ENCODE data around the gene PRSS58. TPM values are rescaled to one million over a fixed set of nuclear protein-coding genes. Genes with fewer than 3 reads are reported as not detected.

Gene PRSS58
- total and polyA plus RNA-seq, 8 donors = not detected

GRCh38 chr7:142301299-142301698, 43.4 kb upstream of the PRSS58 start:
- Histone ChIP-seq H3K9me3 (no peaks in the 10 kb centered on the region), H3K27ac (no peak overlapping the region), H3K4me3 (no peak overlapping the region), H3K36me3 (no peaks in the 10 kb centered on the region), H3K4me1 (no peaks in the 10 kb centered on the region), H3K27me3 (peaks cover 0 to 3% (median 0%) of the 10 kb centered on the region in 3 donors)
- no peak for TF ChIP-seq POLR2AphosphoS5 (IDR thresholded peaks at IDR 0.05)
- TF ChIP-seq EP300 (IDR thresholded peaks at IDR 0.05) = no peak
- TF ChIP-seq CTCF (IDR thresholded peaks at IDR 0.05) = no peak
- 40 to 65% (median 62%) methylated on average over 3 of the region's 3 CpGs for WGBS, 5 donors
- intact Hi-C loops (cut with DNase I; ENCODE audit: low total_unique reads) = no loop called here
- DNase-seq = no peak

- H3K4me3 ChIP-seq = no peak overlapping the region
- intact Hi-C loops (cut with DNase I; ENCODE audit: low total_unique reads) = no loop called here
- no peak overlapping the region for H3K27ac ChIP-seq
- 39 to 61% (median 50%) methylated on average over 3 of the region's 3 CpGs for WGBS, 5 donors
- H3K36me3 ChIP-seq = no peaks in the 10 kb centered on the region
- TF ChIP-seq POLR2AphosphoS5 (IDR thresholded peaks at IDR 0.05) = no peak
- DNase-seq = no peak
- H3K27me3 ChIP-seq = peaks cover 0 to 3% (median 0%) of the 10 kb centered on the region in 3 donors
- no peaks in the 10 kb centered on the region for H3K4me1 ChIP-seq
- no peaks in the 10 kb centered on the region for H3K9me3 ChIP-seq
Observed at GRCh38 chr7:142300689-142301088, 42.8 kb upstream of the PRSS58 start.

GRCh38 chr7:142299237-142299781, 41.5 kb upstream of the PRSS58 start:
- WGBS, 5 donors = 62 to 74% (median 66%) methylated on average over 8 to 10 of the region's 10 CpGs

GRCh38 chr7:142298627-142299026, 40.8 kb upstream of the PRSS58 start:
- Histone ChIP-seq H3K36me3 (no peaks in the 10 kb centered on the region), H3K9me3 (no peaks in the 10 kb centered on the region), H3K27me3 (peaks cover 0 to 3% (median 0%) of the 10 kb centered on the region in 3 donors), H3K27ac (no peak overlapping the region), H3K4me1 (no peaks in the 10 kb centered on the region), H3K4me3 (no peak overlapping the region)
- intact Hi-C loops (cut with DNase I; ENCODE audit: low total_unique reads) = no loop called here
- 45 to 60% (median 53%) methylated on average over 5 of the region's 5 CpGs for WGBS, 5 donors
- no peak for DNase-seq
- TF ChIP-seq EP300 (IDR thresholded peaks at IDR 0.05) (no peak), CTCF (IDR thresholded peaks at IDR 0.05) (no peak), POLR2A (IDR thresholded peaks at IDR 0.05) (no peak), POLR2AphosphoS5 (IDR thresholded peaks at IDR 0.05) (no peak)

More at GRCh38 chr7:142299237-142299781, 41.5 kb upstream of the PRSS58 start:
- Histone ChIP-seq H3K36me3 (no peaks in the 10 kb centered on the region), H3K4me1 (no peaks in the 10 kb centered on the region), H3K27ac (no peak overlapping the region), H3K9me3 (no peaks in the 10 kb centered on the region), H3K27me3 (peaks cover 0 to 3% (median 0%) of the 10 kb centered on the region in 3 donors), H3K4me3 (no peak overlapping the region)
- intact Hi-C loops (cut with DNase I; ENCODE audit: low total_unique reads) = no loop called here
- DNase-seq = no peak
- no peak for TF ChIP-seq POLR2AphosphoS5 (IDR thresholded peaks at IDR 0.05)
- TF ChIP-seq POLR2A (IDR thresholded peaks at IDR 0.05) = no peak
- no peak for TF ChIP-seq EP300 (IDR thresholded peaks at IDR 0.05)
- no peak for TF ChIP-seq CTCF (IDR thresholded peaks at IDR 0.05)

- H3K9me3 ChIP-seq = no peaks in the 10 kb centered on the region
- no peak overlapping the region for H3K4me3 ChIP-seq
- whole genome bisulfite sequencing, 5 donors = 34 to 46% (median 40%) methylated on average over 5 of the region's 5 CpGs
Observed at GRCh38 chr7:142298009-142298408, 40.2 kb upstream of the PRSS58 start.

More at GRCh38 chr7:142298009-142298408, 40.2 kb upstream of the PRSS58 start:
- intact Hi-C loops (cut with DNase I; ENCODE audit: low total_unique reads) = no loop called here
- no peak overlapping the region for H3K27ac ChIP-seq
- TF ChIP-seq CTCF (IDR thresholded peaks at IDR 0.05) (no peak), POLR2A (IDR thresholded peaks at IDR 0.05) (no peak), EP300 (IDR thresholded peaks at IDR 0.05) (no peak), POLR2AphosphoS5 (IDR thresholded peaks at IDR 0.05) (no peak)
- H3K4me1 ChIP-seq = no peaks in the 10 kb centered on the region
- H3K36me3 ChIP-seq = no peaks in the 10 kb centered on the region
- H3K27me3 ChIP-seq = peaks cover 0 to 3% (median 0%) of the 10 kb centered on the region in 3 donors
- DNase-seq = no peak
